Endothelial cell of umbilical vein (primary cell): ENCODE data around the gene MTF2. TPM values are rescaled to one million over a fixed set of nuclear protein-coding genes. Genes with fewer than 3 reads are reported as not detected.
"Not testable (repeated sequence)": the region's sequence is repeated elsewhere in the genome, so short reads cannot be mapped to it uniquely, and the experiment has no call there.

ENCODE experiments used
- BruUV-seq: library from RNA; stranded (reverse); fragments of 400-500 nt; replicated peaks from 2 replicates; lab custom pipeline; 2021; lab: Mats Ljungman, UMichigan
- CTCF ChIA-PET: fragments of 300-600, 350-600 bp; sonication (Branson Sonifier 250); formaldehyde crosslinking; loops from one replicate; lab custom pipeline; 2021; ENCODE audit warnings: antibody characterized with exemption, inconsistent platforms; lab: Charles Lee
- POLR2A ChIA-PET: fragments of 300-600, 350-600 bp; sonication (Branson Sonifier 250); formaldehyde crosslinking; loops from one replicate; lab custom pipeline; 2021; ENCODE audit warnings: antibody characterized with exemption, inconsistent platforms; lab: Charles Lee
- DNase-seq: peaks from one replicate; pipeline ENCODE4 v3.0.0-alpha.2; 2011; ENCODE audit warnings: low read depth, low spot score
- FAIRE-seq: peaks from 2 replicates; lab custom pipeline; 2011; peaks lifted over from hg19 to GRCh38; lab: Jason Lieb, UNC
- H2AFZ ChIP-seq: 2 replicates; pipeline ENCODE4 v1.6.0; 2012; ENCODE audit warnings: low read depth, low read length, control low read depth, inconsistent platforms
- H3K27ac ChIP-seq: 2 replicates; pipeline ENCODE4 v1.5.1; 2011; ENCODE audit warnings: low read depth, mild to moderate bottlenecking, control low read depth, low read length, moderate library complexity; ENCODE audit not compliant: insufficient read depth
- H3K27me3 ChIP-seq, 2 experiments: 2 replicates each; pipeline versions ENCODE4 v1.6.0 to v1.6.1; 2011; ENCODE audit warnings: low read length in 2 of 2, mixed read lengths in 1 of 2; ENCODE audit not compliant: control insufficient read depth in 2 of 2, insufficient read depth in 2 of 2
- H3K36me3 ChIP-seq, 2 experiments: 2 replicates in 1 of 2; 3 replicates in 1 of 2; pipeline ENCODE4 v1.5.1; 2011; ENCODE audit warnings: low read length in 2 of 2, mild to moderate bottlenecking in 1 of 2, moderate library complexity in 1 of 2; ENCODE audit not compliant: control insufficient read depth in 2 of 2, insufficient read depth in 2 of 2; ENCODE audit errors: extremely low read depth in 1 of 2
- H3K4me1 ChIP-seq: 3 replicates; pipeline ENCODE4 v1.5.1; 2011; ENCODE audit warnings: mild to moderate bottlenecking, low read length; ENCODE audit not compliant: control insufficient read depth, insufficient read depth; ENCODE audit errors: extremely low read depth
- H3K4me2 ChIP-seq: 2 replicates; pipeline ENCODE4 v1.6.1; 2011; ENCODE audit warnings: low read length, control low read depth, mixed read lengths; ENCODE audit not compliant: insufficient read depth
- H3K4me3 ChIP-seq, 3 experiments: fragments of 200-600 bp in 1 of 3; sonication (generic), shearing (Covaris generic) in 1 of 3; replicated peaks in 1 of 3; 2 replicates each; pipeline ENCODE4 v1.5.1; 2011 to 2016; ENCODE audit warnings: control low read depth in 3 of 3, low read length in 3 of 3, mild to moderate bottlenecking in 2 of 3, inconsistent platforms in 1 of 3, low read depth in 1 of 3, moderate library complexity in 1 of 3; ENCODE audit not compliant: insufficient read depth in 1 of 3
- H3K79me2 ChIP-seq: 2 replicates; pipeline ENCODE4 v1.6.0; 2012; ENCODE audit warnings: low read length, inconsistent platforms; ENCODE audit not compliant: control insufficient read depth, insufficient read depth
- H3K9ac ChIP-seq: replicated peaks from 2 replicates; pipeline ENCODE3; 2011; ENCODE audit warnings: low read length, control low read depth; ENCODE audit not compliant: insufficient read depth; ENCODE audit errors: extremely low read depth
- H3K9me1 ChIP-seq: replicated peaks from 3 replicates; pipeline ENCODE4 v1.6.0; 2011; ENCODE audit warnings: mild to moderate bottlenecking, low read length; ENCODE audit not compliant: control insufficient read depth, insufficient read depth; ENCODE audit errors: extremely low read depth
- H3K9me3 ChIP-seq: replicated peaks from 2 replicates; pipeline ENCODE4 v1.5.1; 2012; ENCODE audit warnings: low read length, inconsistent platforms; ENCODE audit not compliant: control insufficient read depth, insufficient read depth
- H4K20me1 ChIP-seq: replicated peaks from 2 replicates; pipeline ENCODE3; 2011; ENCODE audit warnings: mild to moderate bottlenecking, low read length; ENCODE audit not compliant: control insufficient read depth, insufficient read depth; ENCODE audit errors: extremely low read depth
- EZH2 ChIP-seq: IDR thresholded peaks from 2 replicates; pipeline ENCODE4 v1.6.1; 2012; ENCODE audit warnings: borderline replicate concordance, low read depth, mild to moderate bottlenecking, moderate library complexity, low read length, inconsistent platforms; ENCODE audit not compliant: severe bottlenecking
- FOS ChIP-seq: IDR thresholded peaks from 2 replicates; pipeline ENCODE4 v1.6.1; 2011; ENCODE audit warnings: mild to moderate bottlenecking, low read length, moderate library complexity, borderline replicate concordance; ENCODE audit not compliant: insufficient read depth
- GATA2 ChIP-seq: IDR thresholded peaks from 2 replicates; pipeline ENCODE4 v1.7.0; 2011; ENCODE audit warnings: low read depth, mild to moderate bottlenecking, moderate library complexity, mixed read lengths, low read length; ENCODE audit not compliant: insufficient read length, insufficient read depth
- JUN ChIP-seq: IDR thresholded peaks from 2 replicates; pipeline ENCODE4 v1.6.1; 2011; ENCODE audit warnings: borderline replicate concordance, low read depth; ENCODE audit not compliant: insufficient read length, insufficient read depth
- MYC ChIP-seq: IDR thresholded peaks from one replicate; pipeline ENCODE4 v1.6.1; 2011; ENCODE audit warnings: mild to moderate bottlenecking, low read depth, low read length
- POLR2A ChIP-seq: IDR thresholded peaks from 2 replicates; pipeline ENCODE4 v1.6.1; 2012; ENCODE audit warnings: low read depth, mild to moderate bottlenecking, control low read depth, low read length
- POLR2AphosphoS5 ChIP-seq: IDR thresholded peaks from 2 replicates; pipeline ENCODE4 v1.6.1; 2012; ENCODE audit warnings: low read depth, mild to moderate bottlenecking, control low read depth, low read length, moderate library complexity; ENCODE audit not compliant: insufficient read depth
- dilution Hi-C: fragments of 300-500 bp; cut with MboI; formaldehyde crosslinking; loops from one replicate; pipeline ENCODE4 v1.15.0; 2019; ENCODE audit warnings: low sequenced_read_pairs; ENCODE audit not compliant: extremely low pct_ligation_motif_present
- intact Hi-C: fragments of 100-400 bp; cut with micrococcal nuclease; formaldehyde crosslinking; loops from one replicate; pipeline ENCODE4 v1.10.0; 2022
- polyA plus RNA-seq, 4 experiments: library from polyadenylated mRNA; depleted of rRNA in 3 of 4; stranded (reverse) in 3 of 4; unstranded in 1 of 4; fragments of >200 nt; gene quantifications; 2 replicates each; pipeline versions ENCODE4 v1.2.1 to v1.2.3, GENCODE V29; 2011 to 2012; ENCODE audit warnings: missing spikeins in 1 of 4
- total RNA-seq: library from RNA; stranded (reverse); gene quantifications from 2 replicates; pipeline ENCODE4 v1.2.3, GENCODE V29; 2021
- TF ChIP-seq, protein P1 (sequence below): IDR thresholded peaks from 2 replicates; pipeline ENCODE4 v1.6.1; 2011; ENCODE audit not compliant: insufficient read depth, insufficient read length
- TF ChIP-seq, protein P2 (sequence below), 2 donors: IDR thresholded peaks; 1 replicate in 1 of 2; 2 replicates in 1 of 2; pipeline ENCODE4 v1.5.1; 2011; ENCODE audit warnings: low read length in 2 of 2, mild to moderate bottlenecking in 2 of 2, moderate library complexity in 2 of 2, control low read depth in 1 of 2, inconsistent platforms in 1 of 2, low read depth in 1 of 2; ENCODE audit not compliant: insufficient read depth in 1 of 2; ENCODE audit errors: extremely low read depth in 1 of 2

Gene MTF2
- total and polyA plus RNA-seq, 2 donors (not counting 3 experiments of a cell fraction or from before 2014, with no cell fraction given), result 20.1 to 40.5 TPM

DNA sequence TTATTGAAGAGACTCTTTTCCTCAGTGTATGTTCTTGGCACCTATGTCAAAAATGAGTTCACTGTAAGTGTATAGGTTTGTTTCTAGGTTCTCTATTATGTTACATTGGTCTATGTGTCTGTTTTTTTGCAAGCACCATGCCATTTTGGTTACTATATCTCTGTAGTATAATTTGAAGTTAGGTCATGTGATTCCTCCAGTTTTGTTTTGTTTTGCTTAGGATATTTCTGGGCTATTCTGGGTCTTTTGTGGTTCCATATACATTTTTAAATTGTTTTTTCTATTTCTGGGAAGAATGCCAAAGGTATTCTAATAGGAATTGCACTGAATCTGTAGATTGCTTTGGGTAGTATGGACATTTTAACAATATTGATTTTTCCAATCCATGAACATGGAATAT is 87.9 kb downstream of the MTF2 start:
- no peak for TF ChIP-seq MYC
- no peak for TF ChIP-seq EZH2
- TF ChIP-seq, protein P1, sequence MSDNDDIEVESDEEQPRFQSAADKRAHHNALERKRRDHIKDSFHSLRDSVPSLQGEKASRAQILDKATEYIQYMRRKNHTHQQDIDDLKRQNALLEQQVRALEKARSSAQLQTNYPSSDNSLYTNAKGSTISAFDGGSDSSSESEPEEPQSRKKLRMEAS, result no peak
- no peak for TF ChIP-seq POLR2A
- no peak for TF ChIP-seq FOS
- TF ChIP-seq POLR2AphosphoS5, result no peak
- no peak for TF ChIP-seq GATA2
- TF ChIP-seq, protein P2, sequence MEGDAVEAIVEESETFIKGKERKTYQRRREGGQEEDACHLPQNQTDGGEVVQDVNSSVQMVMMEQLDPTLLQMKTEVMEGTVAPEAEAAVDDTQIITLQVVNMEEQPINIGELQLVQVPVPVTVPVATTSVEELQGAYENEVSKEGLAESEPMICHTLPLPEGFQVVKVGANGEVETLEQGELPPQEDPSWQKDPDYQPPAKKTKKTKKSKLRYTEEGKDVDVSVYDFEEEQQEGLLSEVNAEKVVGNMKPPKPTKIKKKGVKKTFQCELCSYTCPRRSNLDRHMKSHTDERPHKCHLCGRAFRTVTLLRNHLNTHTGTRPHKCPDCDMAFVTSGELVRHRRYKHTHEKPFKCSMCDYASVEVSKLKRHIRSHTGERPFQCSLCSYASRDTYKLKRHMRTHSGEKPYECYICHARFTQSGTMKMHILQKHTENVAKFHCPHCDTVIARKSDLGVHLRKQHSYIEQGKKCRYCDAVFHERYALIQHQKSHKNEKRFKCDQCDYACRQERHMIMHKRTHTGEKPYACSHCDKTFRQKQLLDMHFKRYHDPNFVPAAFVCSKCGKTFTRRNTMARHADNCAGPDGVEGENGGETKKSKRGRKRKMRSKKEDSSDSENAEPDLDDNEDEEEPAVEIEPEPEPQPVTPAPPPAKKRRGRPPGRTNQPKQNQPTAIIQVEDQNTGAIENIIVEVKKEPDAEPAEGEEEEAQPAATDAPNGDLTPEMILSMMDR (IDR thresholded peaks at IDR 0.05; ENCODE audit: extremely low read depth in 1 of 2, insufficient read depth in 1 of 2, low read depth in 1 of 2, low read length in 2 of 2), result no peak
- TF ChIP-seq JUN, result no peak
- no peak overlapping the region for H3K9ac ChIP-seq
- H4K20me1 ChIP-seq, result no peaks in the 10 kb centered on the region
- no peaks in the 10 kb centered on the region for H3K27me3 ChIP-seq
- no peak overlapping the region for H3K4me3 ChIP-seq
- H3K9me3 ChIP-seq, result no peaks in the 10 kb centered on the region
- FAIRE-seq, result no peak
- dilution Hi-C loops, result no loop called here
- no peak overlapping the region for H2AFZ ChIP-seq
- H3K4me2 ChIP-seq, result no peak overlapping the region
- DNase-seq, result no peak
- H3K4me1 ChIP-seq, result no peaks in the 10 kb centered on the region
- peaks cover 95% of the 10 kb centered on the region for H3K79me2 ChIP-seq
- POLR2A ChIA-PET, result no interaction called here
- BruUV-seq, result no TSS peak
- CTCF ChIA-PET, result no interaction called here
- no peak overlapping the region for H3K27ac ChIP-seq
- H3K36me3 ChIP-seq, result no peaks in the 10 kb centered on the region
- intact Hi-C loops, result no loop called here
- H3K9me1 ChIP-seq, result no peaks in the 10 kb centered on the region

DNA sequence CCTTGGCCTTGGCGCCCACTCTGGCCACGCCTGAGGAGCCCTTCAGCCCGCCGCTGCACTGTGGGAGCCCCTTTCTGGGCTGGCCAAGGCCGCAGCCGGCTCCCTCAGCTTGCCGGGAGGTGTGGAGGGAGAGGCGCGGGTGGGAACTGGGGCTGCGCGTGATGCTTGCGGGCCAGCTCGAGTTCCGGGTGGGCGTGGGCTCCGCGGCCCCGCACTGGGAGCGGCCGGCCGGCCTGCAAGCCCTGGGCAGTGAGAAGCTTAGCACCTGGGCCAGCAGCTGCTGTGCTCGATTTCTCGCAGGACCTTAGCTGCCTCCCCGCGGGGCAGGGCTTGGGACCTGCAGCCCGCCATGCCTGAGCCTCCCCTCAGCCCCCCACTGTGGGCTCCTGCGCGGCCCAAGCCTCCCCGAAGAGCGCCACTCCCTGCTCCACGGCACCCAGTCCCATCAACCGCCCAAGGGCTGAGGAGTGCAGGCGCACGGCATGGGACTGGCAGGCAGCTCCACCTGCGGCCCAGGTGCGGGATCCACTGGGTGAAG is 91.1 kb downstream of the MTF2 start:
- H3K36me3 ChIP-seq, H3K9ac ChIP-seq, H3K4me1 ChIP-seq, intact Hi-C loops, H3K4me3 ChIP-seq, H4K20me1 ChIP-seq, H3K27me3 ChIP-seq, FAIRE-seq, POLR2A ChIA-PET, H3K27ac ChIP-seq, H2AFZ ChIP-seq, H3K4me2 ChIP-seq, H3K9me3 ChIP-seq, dilution Hi-C loops, H3K9me1 ChIP-seq, DNase-seq, BruUV-seq: not testable (repeated sequence)
- peaks cover 97% of the 10 kb centered on the region for H3K79me2 ChIP-seq
- CTCF ChIA-PET, result interaction anchor here (2.6 kb wide), 1 partner anchor 11 kb away, joined by 8 read pairs; no protein-coding TSS in a partner anchor
